HepG2 (cell line): Measurements from ENCODE around the gene EGFR. TPM values are rescaled to one million over a fixed set of nuclear protein-coding genes. Genes with fewer than 3 reads are reported as not detected.

Experiments used
- AKNA ChIP-seq: sonication (generic); formaldehyde crosslinking; IDR thresholded peaks from 2 replicates; pipeline ENCODE4 v1.4.0; 2020; ENCODE audit warnings: missing genetic modification reagents, borderline replicate concordance
- DBP ChIP-seq: sonication (generic); formaldehyde crosslinking; IDR thresholded peaks from 2 replicates; pipeline ENCODE4 v1.4.0; 2020; ENCODE audit warnings: missing genetic modification reagents; ENCODE audit errors: not compliant biosample characterization
- DNMT3B ChIP-seq: conservative IDR thresholded peaks from 2 replicates; pipeline ENCODE4 v1.6.1; 2016; ENCODE audit warnings: missing biosample characterization, control low read depth
- E2F1 ChIP-seq: sonication (generic); formaldehyde crosslinking; IDR thresholded peaks from 2 replicates; pipeline ENCODE4 v1.5.0; 2020; ENCODE audit warnings: missing genetic modification reagents
- ESRRA ChIP-seq: sonication (generic); formaldehyde crosslinking; IDR thresholded peaks from 2 replicates; pipeline ENCODE4 v1.5.1; 2020; ENCODE audit warnings: mild to moderate bottlenecking, low read depth, missing genetic modification reagents
- HMG20A ChIP-seq: IDR thresholded peaks from 2 replicates; pipeline ENCODE4 v1.6.1; 2016; ENCODE audit warnings: borderline replicate concordance
- IRF2 ChIP-seq: IDR thresholded peaks from 2 replicates; pipeline ENCODE4 v1.6.1; 2018; ENCODE audit warnings: missing genetic modification reagents, missing compliant biosample characterization
- SAP130 ChIP-seq: IDR thresholded peaks from 2 replicates; pipeline ENCODE4 v1.6.1; 2016; ENCODE audit warnings: low read depth
- SSRP1 ChIP-seq: IDR thresholded peaks from 2 replicates; pipeline ENCODE4 v1.6.1; 2016; ENCODE audit warnings: control low read depth
- TCF7L2 ChIP-seq: IDR thresholded peaks from 2 replicates; pipeline ENCODE4 v1.6.1; 2011; ENCODE audit warnings: mild to moderate bottlenecking, low read depth, low read length, moderate library complexity
- THRA ChIP-seq: sonication (generic); formaldehyde crosslinking; IDR thresholded peaks from 2 replicates; pipeline ENCODE4 v1.4.0; 2020; ENCODE audit warnings: missing genetic modification reagents, borderline replicate concordance
- ZBTB14 ChIP-seq: sonication (generic); formaldehyde crosslinking; IDR thresholded peaks from 2 replicates; pipeline ENCODE4 v1.4.0; 2020; ENCODE audit warnings: missing genetic modification reagents
- ZNF282 ChIP-seq: fragments of 450-650 bp; IDR thresholded peaks from 2 replicates; pipeline ENCODE4 v1.6.1; 2018; ENCODE audit not compliant: partially characterized antibody
- ZNF430 ChIP-seq: sonication (generic); formaldehyde crosslinking; IDR thresholded peaks from 2 replicates; pipeline ENCODE4 v1.9.0; 2021; ENCODE audit warnings: mild to moderate bottlenecking, missing genetic modification reagents
- ZNF460 ChIP-seq: sonication (generic); formaldehyde crosslinking; IDR thresholded peaks from 2 replicates; pipeline ENCODE4 v1.5.1; 2020; ENCODE audit warnings: missing genetic modification reagents, mild to moderate bottlenecking, borderline replicate concordance
- ZNF564 ChIP-seq: sonication (generic); formaldehyde crosslinking; IDR thresholded peaks from 2 replicates; pipeline ENCODE4 v1.8.1; 2023; ENCODE audit warnings: mild to moderate bottlenecking, missing genetic modification reagents
- polyA plus RNA-seq, 8 experiments: library from polyadenylated mRNA; depleted of rRNA in 3 of 8; stranded (reverse) in 7 of 8; unstranded in 1 of 8; fragments of >200 nt; fragmentation: Illumina TruSeq in 4 of 8; extraction: Trizol in 4 of 8; gene quantifications; 2 replicates each; pipeline versions ENCODE4 v1.2.1 to v1.2.3, GENCODE V29; 2011 to 2016; ENCODE audit warnings: low read depth in 4 of 8, missing spikeins in 1 of 8, mixed read lengths in 1 of 8; ENCODE audit not compliant: insufficient read depth in 1 of 8
- total RNA-seq, 5 experiments: library from RNA; depleted of rRNA; stranded (reverse); fragments of >200 nt; fragmentation: Illumina TruSeq; extraction: Trizol; gene quantifications; 2 replicates each; pipeline ENCODE4 v1.2.3, GENCODE V29; 2016; ENCODE audit warnings: low read depth in 1 of 5
- TF ChIP-seq, protein P1 (sequence below): IDR thresholded peaks from 2 replicates; pipeline ENCODE4 v1.6.1; 2016; ENCODE audit warnings: low read depth, control low read depth

EGFR gene
- total and polyA plus RNA-seq, 2 of the 13 experiments (the other 11 are each of a cell fraction or from before 2014, with no cell fraction given), result 7.0 to 10.0 TPM

DNA sequence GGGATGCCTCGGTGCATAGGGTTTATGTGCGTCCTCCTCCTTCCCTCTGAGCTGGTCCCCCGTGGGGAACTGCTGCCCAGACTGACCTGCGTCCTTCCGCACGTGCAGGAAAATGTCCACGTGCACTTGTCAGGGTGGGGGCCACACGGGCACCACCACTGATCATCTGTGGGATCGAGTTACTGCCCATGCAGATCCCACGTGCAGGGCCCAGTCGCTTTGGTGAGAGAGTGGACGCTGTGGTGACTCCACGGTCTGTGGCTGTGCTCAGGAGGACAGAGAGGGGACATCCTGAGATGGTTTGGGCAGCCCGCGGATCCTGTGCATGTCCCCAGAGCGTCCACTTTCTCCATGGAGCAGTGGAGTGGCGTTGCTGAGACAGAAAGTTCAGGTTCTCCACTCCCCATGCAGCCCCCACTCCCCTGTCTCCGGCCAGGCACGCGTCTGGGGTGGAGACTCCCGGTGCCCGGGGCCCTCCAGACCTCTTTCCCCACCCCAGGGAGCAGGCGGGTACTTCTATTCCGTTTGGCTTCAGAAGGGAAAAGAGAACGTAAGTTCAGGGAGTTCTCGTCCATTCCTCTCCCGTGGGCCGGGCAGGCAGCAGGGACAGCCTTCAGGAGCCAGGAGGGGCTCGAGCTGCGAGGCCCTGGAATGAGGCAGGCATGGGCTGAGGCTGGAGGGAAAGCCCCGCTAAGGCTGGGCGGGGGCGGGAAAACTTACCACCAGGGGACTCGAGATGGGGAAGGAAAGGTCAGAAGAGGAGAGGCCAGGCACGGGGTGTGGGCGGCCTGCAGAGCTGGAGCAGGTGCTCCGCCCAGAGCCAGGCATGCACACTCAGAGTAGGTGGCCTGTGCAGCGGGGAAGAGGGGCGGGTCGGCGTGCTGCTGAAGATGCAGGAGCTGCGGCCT lies 59.9 kb downstream of the EGFR start (continued):
- TF ChIP-seq ZBTB14 (CRISPR knock-in tag) (peak; percentile 24; the same call in 1 of the 2 replicates), ZNF564 (peak; percentile 76; the same call in 1 of the 2 replicates), IRF2 (0 out of 2 replicates have a peak, but pooled peaks have one; percentile 56), DNMT3B (CRISPR knock-in tag) (0 out of 2 replicates have a peak, but pooled peaks have one; percentile 12), AKNA (no peak), ESRRA (peak; percentile 65; the same call in 1 of the 2 replicates), ZNF430 (CRISPR knock-in tag) (peak; percentile 95), SSRP1 (CRISPR knock-in tag) (peak; percentile 13; the same call in 1 of the 2 replicates), SAP130 (CRISPR knock-in tag) (peak; percentile 53), THRA (CRISPR knock-in tag) (peak; percentile 90), E2F1 (CRISPR knock-in tag) (peak; percentile 85; the same call in 1 of the 2 replicates), ZNF282 (no peak), ZNF460 (CRISPR knock-in tag) (no peak), DBP (CRISPR knock-in tag) (peak; percentile 39), TCF7L2 (no peak), HMG20A (CRISPR knock-in tag) (peak; percentile 13; the same call in 1 of the 2 replicates)
- TF ChIP-seq, protein P1, sequence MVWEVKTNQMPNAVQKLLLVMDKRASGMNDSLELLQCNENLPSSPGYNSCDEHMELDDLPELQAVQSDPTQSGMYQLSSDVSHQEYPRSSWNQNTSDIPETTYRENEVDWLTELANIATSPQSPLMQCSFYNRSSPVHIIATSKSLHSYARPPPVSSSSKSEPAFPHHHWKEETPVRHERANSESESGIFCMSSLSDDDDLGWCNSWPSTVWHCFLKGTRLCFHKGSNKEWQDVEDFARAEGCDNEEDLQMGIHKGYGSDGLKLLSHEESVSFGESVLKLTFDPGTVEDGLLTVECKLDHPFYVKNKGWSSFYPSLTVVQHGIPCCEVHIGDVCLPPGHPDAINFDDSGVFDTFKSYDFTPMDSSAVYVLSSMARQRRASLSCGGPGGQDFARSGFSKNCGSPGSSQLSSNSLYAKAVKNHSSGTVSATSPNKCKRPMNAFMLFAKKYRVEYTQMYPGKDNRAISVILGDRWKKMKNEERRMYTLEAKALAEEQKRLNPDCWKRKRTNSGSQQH (CRISPR knock-in tag), result 0 out of 2 replicates have a peak, but pooled peaks have one; percentile 33
